Suprapubic skin (tissue), 3 donors: ENCODE data around the gene FOXJ1.

Experiments used
- CTCF ChIP-seq, 2 donors: fragments of 200-600 bp in 1 of 2; fragments of 450-650 bp in 1 of 2; sonication (generic) in 1 of 2; IDR thresholded peaks; one replicate each; pipeline ENCODE4 v1.5.1; 2016 to 2019; ENCODE audit warnings: antibody characterized with exemption in 2 of 2, mild to moderate bottlenecking in 1 of 2, moderate library complexity in 1 of 2
- EP300 ChIP-seq: sonication (generic); formaldehyde crosslinking; IDR thresholded peaks from one replicate; pipeline ENCODE4 v1.6.1; 2017; ENCODE audit warnings: antibody characterized with exemption
- POLR2A ChIP-seq, 2 donors: fragments of 450-650 bp; IDR thresholded peaks; one replicate each; pipeline ENCODE4 v1.6.1; 2017; ENCODE audit warnings: antibody characterized with exemption in 2 of 2, mild to moderate bottlenecking in 2 of 2, moderate library complexity in 2 of 2

GRCh38 chr17:76125922-76126321 is 15.1 kb downstream of the FOXJ1 start:
- no peak for TF ChIP-seq EP300
- TF ChIP-seq POLR2A (IDR thresholded peaks at IDR 0.05): no peak
- no peak for TF ChIP-seq CTCF (IDR thresholded peaks at IDR 0.05)
